Femur (tissue), 1 donor: ENCODE measurements around the gene CD160.
"Not testable (repeated sequence)": the region's sequence is repeated elsewhere in the genome, so short reads cannot be mapped to it uniquely, and the experiment has no call there.

Experiments
- DNase-seq: peaks from one replicate; pipeline ENCODE4 v3.0.0-alpha.2; 2017

Gene CD160

GRCh38 chr1:145759721-145760120, 40.4 kb downstream of the CD160 start:
- no peak for DNase-seq

- not testable (repeated sequence) for DNase-seq
These were observed 41.2 kb downstream of the CD160 start for GRCh38 chr1:145760395-145760949.

- DNase-seq: not testable (repeated sequence)
These were observed 42.2 kb downstream of the CD160 start for GRCh38 chr1:145761498-145761897.

- not testable (repeated sequence) for DNase-seq
These were observed 42.7 kb downstream of the CD160 start for GRCh38 chr1:145762001-145762400.

- not testable (repeated sequence) for DNase-seq
These were observed 45.1 kb downstream of the CD160 start for GRCh38 chr1:145764231-145764940.

- not testable (repeated sequence) for DNase-seq
These were observed 45.8 kb downstream of the CD160 start for GRCh38 chr1:145765127-145765526.

GRCh38 chr1:145765585-145766360, 46.5 kb downstream of the CD160 start:
- DNase-seq: not testable (repeated sequence)

- DNase-seq: not testable (repeated sequence)
These were observed 47.6 kb downstream of the CD160 start for GRCh38 chr1:145766926-145767325.

- DNase-seq: not testable (repeated sequence)
These were observed 48.7 kb downstream of the CD160 start for GRCh38 chr1:145768004-145768403.

- DNase-seq: no peak
These were observed 51.8 kb downstream of the CD160 start for GRCh38 chr1:145771056-145771455.

- no peak for DNase-seq
These were observed 54.1 kb downstream of the CD160 start for GRCh38 chr1:145773423-145773822.

- no peak for DNase-seq
These were observed 58.3 kb downstream of the CD160 start for GRCh38 chr1:145777357-145778145.

GRCh38 chr1:145778146-145778540, 58.8 kb downstream of the CD160 start:
- no peak for DNase-seq

- no peak for DNase-seq
These were observed 63.2 kb downstream of the CD160 start for GRCh38 chr1:145782272-145783099.

GRCh38 chr1:145784409-145784808, 65.1 kb downstream of the CD160 start:
- DNase-seq: no peak

- no peak for DNase-seq
These were observed 66.2 kb downstream of the CD160 start for GRCh38 chr1:145785547-145785946.

GRCh38 chr1:145786271-145786670, 67.0 kb downstream of the CD160 start:
- DNase-seq: no peak

- DNase-seq: no peak
These were observed 69.3 kb downstream of the CD160 start for GRCh38 chr1:145788580-145788979.
